HepG2 (cell line): ENCODE results near the gene TRMT1. TPM values are rescaled to one million over a fixed set of nuclear protein-coding genes. Genes with fewer than 3 reads are reported as not detected.

Experiments used
- BRCA1 ChIP-seq: sonication (generic); formaldehyde crosslinking; IDR thresholded peaks from 2 replicates; pipeline ENCODE4 v1.4.0; 2020; ENCODE audit warnings: missing genetic modification reagents
- EEA1 ChIP-seq: sonication (generic); formaldehyde crosslinking; IDR thresholded peaks from 2 replicates; pipeline ENCODE4 v1.5.1; 2020; ENCODE audit warnings: mild to moderate bottlenecking, missing genetic modification reagents, borderline replicate concordance
- GABPA ChIP-seq, 2 experiments: IDR thresholded peaks; 2 replicates each; pipeline ENCODE4 v1.6.1; 2011 to 2016; ENCODE audit warnings: low read depth in 2 of 2, low read length in 1 of 2, missing biosample characterization in 1 of 2, missing genetic modification characterization in 1 of 2
- GTF3A ChIP-seq: sonication (generic); formaldehyde crosslinking; conservative IDR thresholded peaks from 2 replicates; pipeline ENCODE4 v1.4.0; 2020; ENCODE audit warnings: mild to moderate bottlenecking, missing genetic modification reagents
- HNRNPUL1 ChIP-seq: fragments of 200-400 bp; formaldehyde crosslinking; IDR thresholded peaks from 2 replicates; pipeline ENCODE4 v1.6.1; 2017; ENCODE audit warnings: low read depth, mild to moderate bottlenecking, low read length, moderate library complexity
- KDM3A ChIP-seq: IDR thresholded peaks from 2 replicates; pipeline ENCODE4 v1.6.1; 2018; ENCODE audit warnings: low read depth, missing compliant biosample characterization
- MAZ ChIP-seq, 2 experiments: sonication (generic) in 1 of 2; formaldehyde crosslinking in 1 of 2; IDR thresholded peaks; 2 replicates each; pipeline versions ENCODE4 v1.5.0 to v1.6.1; 2012 to 2020; ENCODE audit warnings: low read depth in 2 of 2, mild to moderate bottlenecking in 2 of 2, borderline replicate concordance in 1 of 2, improper control_type of control experiment in 1 of 2, low read length in 1 of 2, missing genetic modification reagents in 1 of 2, moderate library complexity in 1 of 2
- MLXIP ChIP-seq: sonication (generic); formaldehyde crosslinking; IDR thresholded peaks from 2 replicates; pipeline ENCODE4 v1.9.0; 2021; ENCODE audit warnings: missing genetic modification reagents, borderline replicate concordance
- MTF1 ChIP-seq: sonication (generic); formaldehyde crosslinking; IDR thresholded peaks from 2 replicates; pipeline ENCODE4 v1.5.0; 2020; ENCODE audit warnings: missing genetic modification reagents
- MXI1 ChIP-seq: IDR thresholded peaks from 3 replicates; pipeline ENCODE4 v1.6.1; 2012; ENCODE audit warnings: low read depth, low read length, inconsistent platforms, borderline replicate concordance
- NKX3-1 ChIP-seq: sonication (generic); formaldehyde crosslinking; IDR thresholded peaks from 2 replicates; pipeline ENCODE4 v1.5.0; 2020; ENCODE audit warnings: missing genetic modification reagents
- PPARG ChIP-seq: conservative IDR thresholded peaks from 2 replicates; pipeline ENCODE4 v1.6.1; 2016; ENCODE audit warnings: missing biosample characterization, missing genetic modification reagents
- SNAI1 ChIP-seq: sonication (generic); formaldehyde crosslinking; IDR thresholded peaks from 2 replicates; pipeline ENCODE4 v1.5.0; 2020; ENCODE audit warnings: mild to moderate bottlenecking, missing genetic modification reagents, borderline replicate concordance
- TAF1 ChIP-seq: sonication (generic); formaldehyde crosslinking; IDR thresholded peaks from 2 replicates; pipeline ENCODE4 v1.4.0; 2020; ENCODE audit warnings: missing genetic modification reagents
- U2AF1 ChIP-seq: fragments of 200-400 bp; formaldehyde crosslinking; optimal IDR thresholded peaks from 2 replicates; pipeline ENCODE3; 2017; ENCODE audit warnings: mild to moderate bottlenecking, low read depth, low read length
- ZNF746 ChIP-seq: sonication (generic); formaldehyde crosslinking; IDR thresholded peaks from 2 replicates; pipeline ENCODE4 v1.8.0; 2022; ENCODE audit warnings: mild to moderate bottlenecking, missing genetic modification reagents
- ZSCAN12 ChIP-seq: sonication (generic); formaldehyde crosslinking; IDR thresholded peaks from 2 replicates; pipeline ENCODE4 v1.9.0; 2021; ENCODE audit warnings: mild to moderate bottlenecking, missing genetic modification reagents
- polyA plus RNA-seq, 8 experiments: library from polyadenylated mRNA; depleted of rRNA in 3 of 8; stranded (reverse) in 7 of 8; unstranded in 1 of 8; fragments of >200 nt; fragmentation: Illumina TruSeq in 4 of 8; extraction: Trizol in 4 of 8; gene quantifications; 2 replicates each; pipeline versions ENCODE4 v1.2.1 to v1.2.3, GENCODE V29; 2011 to 2016; ENCODE audit warnings: low read depth in 4 of 8, missing spikeins in 1 of 8, mixed read lengths in 1 of 8; ENCODE audit not compliant: insufficient read depth in 1 of 8
- total RNA-seq, 5 experiments: library from RNA; depleted of rRNA; stranded (reverse); fragments of >200 nt; fragmentation: Illumina TruSeq; extraction: Trizol; gene quantifications; 2 replicates each; pipeline ENCODE4 v1.2.3, GENCODE V29; 2016; ENCODE audit warnings: low read depth in 1 of 5
- TF ChIP-seq, protein P1 (sequence below): sonication (generic); formaldehyde crosslinking; IDR thresholded peaks from 2 replicates; pipeline ENCODE4 v1.8.0; 2023; ENCODE audit warnings: mild to moderate bottlenecking, missing genetic modification reagents

Gene TRMT1
- total and polyA plus RNA-seq, 2 of the 13 experiments (the other 11 are each of a cell fraction or from before 2014, with no cell fraction given), result 35.5 to 44.1 TPM

DNA sequence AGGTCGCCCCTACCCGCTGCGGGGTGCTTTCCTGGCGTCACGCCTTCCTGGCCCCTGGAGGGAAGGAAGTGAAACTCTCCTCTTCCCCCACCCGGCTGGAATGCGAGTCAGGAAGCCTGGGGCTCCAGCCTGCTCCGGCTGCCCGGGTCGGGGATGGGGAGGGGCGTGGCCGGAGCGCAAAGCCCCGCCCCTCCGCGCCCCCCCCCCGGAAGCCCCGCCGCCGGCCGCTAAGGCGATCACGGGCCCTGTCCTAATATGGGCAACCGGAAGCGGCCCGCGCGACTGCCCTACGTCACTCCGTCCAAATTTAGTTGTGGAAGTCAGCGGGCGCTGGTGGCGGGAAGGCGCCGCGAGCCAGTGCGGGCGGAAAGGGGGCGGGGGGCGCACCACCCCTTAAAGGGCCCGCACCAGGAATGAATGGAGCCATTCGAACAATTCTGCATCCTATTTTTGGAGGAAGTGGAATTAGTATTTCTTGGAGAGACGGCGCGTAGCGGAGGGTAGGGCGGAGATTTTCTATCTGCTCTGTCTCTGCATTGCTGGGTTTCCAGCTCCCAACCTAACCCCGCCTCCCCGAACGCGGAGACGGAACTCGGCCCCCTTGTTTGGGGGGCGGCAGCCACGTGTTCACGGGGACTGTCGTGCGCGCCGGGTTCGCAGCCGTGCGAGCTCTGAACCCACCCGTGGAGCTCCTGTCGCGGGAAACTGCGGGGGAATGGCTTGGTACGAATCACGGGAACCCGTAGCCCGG, 35.2 kb upstream of the TRMT1 start (continued):
- no peak; the same call in 1 of the 2 replicates for TF ChIP-seq MLXIP
- peak; percentile 87 for TF ChIP-seq TAF1 (CRISPR knock-in tag)
- TF ChIP-seq U2AF1, result no peak
- peak; percentile 62 for TF ChIP-seq MAZ (IDR thresholded peaks at IDR 0.05; ENCODE audit: borderline replicate concordance, low read depth, low read length)
- peak; percentile 50; the same call in 1 of the 2 replicates for TF ChIP-seq MAZ (CRISPR knock-in tag; IDR thresholded peaks at IDR 0.05; ENCODE audit: low read depth)
- TF ChIP-seq BRCA1 (CRISPR knock-in tag), result peak; percentile 44; the same call in 1 of the 2 replicates
- no peak for TF ChIP-seq EEA1 (CRISPR knock-in tag)
- 0 out of 2 replicates have a peak, but pooled peaks have one; percentile 40 for TF ChIP-seq KDM3A (CRISPR knock-in tag)
- TF ChIP-seq ZSCAN12 (CRISPR knock-in tag), result 0 out of 2 replicates have a peak, but pooled peaks have one; percentile 63
- TF ChIP-seq HNRNPUL1, result no peak
- TF ChIP-seq, protein P1, sequence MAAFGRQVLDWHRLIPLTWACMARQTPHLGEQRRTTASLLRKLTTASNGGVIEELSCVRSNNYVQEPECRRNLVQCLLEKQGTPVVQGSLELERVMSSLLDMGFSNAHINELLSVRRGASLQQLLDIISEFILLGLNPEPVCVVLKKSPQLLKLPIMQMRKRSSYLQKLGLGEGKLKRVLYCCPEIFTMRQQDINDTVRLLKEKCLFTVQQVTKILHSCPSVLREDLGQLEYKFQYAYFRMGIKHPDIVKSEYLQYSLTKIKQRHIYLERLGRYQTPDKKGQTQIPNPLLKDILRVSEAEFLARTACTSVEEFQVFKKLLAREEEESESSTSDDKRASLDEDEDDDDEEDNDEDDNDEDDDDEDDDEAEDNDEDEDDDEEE (CRISPR knock-in tag), result no peak
- TF ChIP-seq GABPA (IDR thresholded peaks at IDR 0.05; ENCODE audit: low read depth, low read length), result peak; percentile 50
- peak; percentile 85 for TF ChIP-seq GABPA (CRISPR knock-in tag; IDR thresholded peaks at IDR 0.05; ENCODE audit: low read depth)
- peak; percentile 56; the same call in 1 of the 2 replicates for TF ChIP-seq PPARG (CRISPR knock-in tag)
- peak; percentile 77; the same call in 1 of the 2 replicates for TF ChIP-seq SNAI1 (CRISPR knock-in tag)
- peak; percentile 81 for TF ChIP-seq NKX3-1 (CRISPR knock-in tag)
- 0 out of 2 replicates have a peak, but pooled peaks have one; percentile 42 for TF ChIP-seq ZNF746 (CRISPR knock-in tag)
- no peak for TF ChIP-seq GTF3A (CRISPR knock-in tag)
- TF ChIP-seq MTF1, result 0 out of 2 replicates have a peak, but pooled peaks have one; percentile 31
- peak; percentile 74; the same call in 1 of the 3 replicates for TF ChIP-seq MXI1
